MM.1S (cell line): ENCODE results near the gene FOXO6.

Experiments
- EZH2 ChIP-seq: fragments of 300-600 bp; sonication (generic); optimal IDR thresholded peaks from 2 replicates; pipeline ENCODE3; 2017; ENCODE audit warnings: low read depth, mild to moderate bottlenecking, antibody characterized with exemption, low read length, mixed read lengths
- TF ChIP-seq, protein P1 (sequence below): fragments of 300-600 bp; sonication (generic); IDR thresholded peaks from 2 replicates; pipeline ENCODE4 v1.5.1; 2016; ENCODE audit warnings: antibody characterized with exemption, low read length, mixed read lengths

DNA sequence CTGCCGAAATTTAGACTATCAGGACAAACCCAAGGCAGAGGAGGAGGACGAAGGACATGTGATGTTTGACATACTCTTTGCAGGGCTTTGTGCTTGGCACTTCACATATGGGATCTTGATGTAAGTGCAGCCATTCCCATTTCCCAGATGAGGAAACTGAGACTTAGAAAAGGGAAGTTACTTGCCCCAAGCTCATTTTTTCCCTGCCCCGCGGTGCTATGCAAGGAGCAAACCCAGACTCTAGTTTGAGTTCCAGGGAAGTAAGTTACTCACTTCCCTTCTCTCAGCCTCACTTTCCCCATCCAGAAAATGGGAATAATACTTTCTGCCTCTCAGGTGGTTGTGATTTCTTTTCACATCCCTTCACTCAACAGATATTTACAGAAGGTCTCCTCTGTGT, 4.5 kb upstream of the FOXO6 start:
- no peak for TF ChIP-seq EZH2
- TF ChIP-seq, protein P1, sequence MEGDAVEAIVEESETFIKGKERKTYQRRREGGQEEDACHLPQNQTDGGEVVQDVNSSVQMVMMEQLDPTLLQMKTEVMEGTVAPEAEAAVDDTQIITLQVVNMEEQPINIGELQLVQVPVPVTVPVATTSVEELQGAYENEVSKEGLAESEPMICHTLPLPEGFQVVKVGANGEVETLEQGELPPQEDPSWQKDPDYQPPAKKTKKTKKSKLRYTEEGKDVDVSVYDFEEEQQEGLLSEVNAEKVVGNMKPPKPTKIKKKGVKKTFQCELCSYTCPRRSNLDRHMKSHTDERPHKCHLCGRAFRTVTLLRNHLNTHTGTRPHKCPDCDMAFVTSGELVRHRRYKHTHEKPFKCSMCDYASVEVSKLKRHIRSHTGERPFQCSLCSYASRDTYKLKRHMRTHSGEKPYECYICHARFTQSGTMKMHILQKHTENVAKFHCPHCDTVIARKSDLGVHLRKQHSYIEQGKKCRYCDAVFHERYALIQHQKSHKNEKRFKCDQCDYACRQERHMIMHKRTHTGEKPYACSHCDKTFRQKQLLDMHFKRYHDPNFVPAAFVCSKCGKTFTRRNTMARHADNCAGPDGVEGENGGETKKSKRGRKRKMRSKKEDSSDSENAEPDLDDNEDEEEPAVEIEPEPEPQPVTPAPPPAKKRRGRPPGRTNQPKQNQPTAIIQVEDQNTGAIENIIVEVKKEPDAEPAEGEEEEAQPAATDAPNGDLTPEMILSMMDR, result no peak
